GM18519 (cell line): ENCODE data around the gene RASA3.
"Not testable (repeated sequence)": the region's sequence is repeated elsewhere in the genome, so short reads cannot be mapped to it uniquely, and the experiment has no call there.

Source experiments
- ATAC-seq: cut with Tn5 transposase; IDR thresholded peaks from one replicate; pipeline ENCODE4 v1.9.1; 2021; ENCODE audit warnings: mild to moderate bottlenecking, moderate library complexity; ENCODE audit not compliant: unreplicated experiment, low FRiP score

The RASA3 gene

DNA sequence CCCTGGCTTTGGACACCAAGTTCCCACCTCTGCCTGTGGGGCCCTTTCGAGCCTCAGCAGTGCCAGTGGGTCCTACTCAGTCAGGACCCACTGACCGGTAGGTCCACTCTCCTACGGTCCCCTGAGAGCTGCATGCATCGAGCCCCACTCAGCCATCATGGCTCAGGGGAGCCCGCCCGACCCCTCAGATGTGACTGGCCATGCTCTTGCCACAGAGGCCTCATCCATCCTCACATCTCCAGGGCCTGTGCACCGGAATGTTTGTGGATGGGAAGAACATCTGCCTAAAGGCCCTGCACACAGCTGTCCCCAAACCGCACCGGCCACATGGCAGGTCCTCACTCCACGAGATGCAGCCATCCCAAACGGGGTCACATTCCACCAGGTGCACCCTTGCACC is 105.9 kb downstream of the RASA3 start:
- ATAC-seq: no peak

DNA sequence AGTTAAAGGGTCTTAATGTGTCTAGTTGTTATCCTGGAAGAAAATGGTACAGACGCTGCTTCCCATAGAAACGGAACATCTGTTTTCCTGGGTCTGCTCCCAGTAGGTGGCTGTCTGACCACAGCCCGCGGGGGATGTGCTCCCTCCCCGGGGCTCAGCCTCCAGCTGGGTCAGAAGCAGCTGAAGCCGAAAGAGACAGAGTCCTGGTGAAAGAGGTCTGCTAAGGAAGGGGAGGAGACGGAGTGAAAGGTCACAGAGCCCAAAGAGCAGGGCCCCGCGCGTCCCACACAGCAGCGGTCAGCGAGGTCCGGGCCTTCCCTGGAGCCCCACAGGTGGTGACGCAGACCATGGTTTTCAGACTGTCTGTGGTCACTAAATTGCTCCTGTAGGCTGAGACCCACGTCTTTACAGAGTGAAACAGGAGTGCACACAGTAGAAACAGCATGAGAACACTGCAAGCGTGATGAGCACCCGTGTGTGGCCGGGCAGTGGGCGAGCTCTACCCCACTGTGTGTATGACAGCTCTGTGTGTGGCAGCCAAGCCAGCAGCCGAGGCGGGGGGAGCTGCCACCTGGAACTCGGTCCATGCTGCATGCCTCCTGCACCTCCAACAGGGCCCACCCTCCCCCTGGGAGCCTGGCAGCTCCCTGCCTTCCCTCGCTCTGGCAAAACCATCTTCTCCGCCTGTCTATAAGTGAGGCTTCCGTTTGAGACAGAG is 106.5 kb downstream of the RASA3 start:
- no peak for ATAC-seq

DNA sequence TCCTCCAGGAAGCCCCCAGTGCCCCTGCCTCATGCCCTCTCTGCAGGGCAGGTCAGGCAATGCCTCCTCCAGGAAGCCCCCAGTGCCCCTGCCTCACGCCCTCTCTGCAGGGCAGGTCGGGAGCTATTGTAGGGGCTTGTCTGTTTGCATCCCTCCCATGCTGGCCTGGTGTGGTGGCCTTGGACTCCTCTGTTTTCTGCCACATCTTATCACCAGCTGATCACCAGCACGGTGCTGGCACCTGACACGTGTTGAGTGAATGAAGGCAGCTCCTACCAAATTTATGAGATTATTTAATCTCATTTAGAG is 107.1 kb downstream of the RASA3 start:
- ATAC-seq: no peak

DNA sequence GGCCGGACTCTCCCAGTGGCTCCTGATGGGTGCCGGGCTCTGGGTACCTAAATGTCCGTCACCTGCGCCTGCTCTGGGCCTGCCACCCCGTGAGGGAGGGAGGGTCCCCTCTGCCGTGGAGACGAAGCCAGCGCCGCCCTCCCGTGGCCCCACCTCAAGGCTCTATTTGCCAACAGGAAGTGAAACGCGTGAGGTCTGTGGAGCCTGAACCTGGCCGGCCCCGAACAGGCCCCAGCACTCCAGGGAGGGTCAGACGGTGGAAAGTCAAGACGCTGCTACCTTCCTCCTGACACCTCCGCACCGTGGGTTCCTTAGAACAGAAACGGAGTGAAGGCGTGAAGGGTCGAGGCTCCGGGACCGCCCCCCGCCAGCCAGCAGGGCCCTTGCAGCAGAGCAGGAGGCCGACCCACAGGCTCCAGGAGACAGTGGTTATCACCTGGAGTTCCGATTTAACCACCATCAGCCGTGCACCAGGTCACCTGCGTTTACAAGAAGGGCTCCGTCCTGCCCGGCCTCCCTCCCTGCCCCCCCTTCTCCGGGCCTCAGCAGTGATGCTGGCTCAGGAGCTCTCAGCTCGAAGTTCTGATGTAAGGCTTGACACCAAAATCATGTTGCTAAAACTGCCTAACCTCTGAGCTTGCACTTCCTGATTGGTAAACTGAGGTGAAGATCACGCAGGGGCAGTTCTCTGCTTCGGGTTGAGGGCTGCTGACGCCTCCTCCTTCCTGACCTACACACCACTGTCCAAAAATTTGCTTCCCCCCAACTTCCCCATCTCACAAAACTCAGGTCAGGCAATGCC is 107.6 kb downstream of the RASA3 start:
- ATAC-seq: no peak

DNA sequence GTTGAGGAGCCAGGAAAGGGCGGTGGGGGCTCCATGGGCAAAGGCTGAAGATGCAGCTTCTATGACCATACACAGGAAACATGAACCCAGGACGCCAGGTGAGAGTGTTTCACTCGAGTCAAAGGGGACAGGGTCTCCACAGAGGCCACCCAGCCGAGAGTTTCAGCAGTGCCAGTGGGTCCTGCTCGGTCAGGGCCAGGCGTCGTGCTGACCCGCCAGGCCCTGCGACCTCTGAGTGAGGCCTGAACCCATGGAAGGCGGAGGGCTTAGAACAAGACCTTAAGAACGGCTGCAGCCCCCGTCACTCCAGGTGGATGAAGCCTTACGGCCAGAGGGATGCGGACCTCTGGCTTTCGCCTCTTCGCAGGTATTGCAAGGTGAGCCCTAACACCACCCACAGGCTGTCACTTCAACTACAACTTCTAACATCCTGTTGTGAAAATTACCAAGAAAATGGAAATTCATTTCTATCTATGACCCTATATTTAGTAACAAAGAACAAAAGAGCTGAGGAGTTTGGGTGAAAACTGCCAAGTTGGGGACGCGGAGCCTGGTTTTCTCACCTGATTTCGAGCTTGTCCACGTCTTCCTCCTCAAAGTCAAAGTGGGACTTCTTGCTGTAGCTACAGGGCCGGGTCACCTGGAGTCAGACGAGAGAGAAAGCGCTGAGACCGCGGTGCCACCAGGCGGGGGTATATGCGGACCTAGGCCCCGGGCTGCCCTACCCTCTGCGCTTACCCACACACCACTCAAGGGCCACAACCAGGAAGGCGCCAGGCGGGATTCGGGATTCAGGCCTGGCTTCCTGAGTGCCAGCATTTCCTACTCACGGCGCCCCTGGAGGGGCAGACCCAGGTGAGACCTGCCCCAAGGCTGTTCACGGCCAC is 108.5 kb downstream of the RASA3 start:
- no peak for ATAC-seq

DNA sequence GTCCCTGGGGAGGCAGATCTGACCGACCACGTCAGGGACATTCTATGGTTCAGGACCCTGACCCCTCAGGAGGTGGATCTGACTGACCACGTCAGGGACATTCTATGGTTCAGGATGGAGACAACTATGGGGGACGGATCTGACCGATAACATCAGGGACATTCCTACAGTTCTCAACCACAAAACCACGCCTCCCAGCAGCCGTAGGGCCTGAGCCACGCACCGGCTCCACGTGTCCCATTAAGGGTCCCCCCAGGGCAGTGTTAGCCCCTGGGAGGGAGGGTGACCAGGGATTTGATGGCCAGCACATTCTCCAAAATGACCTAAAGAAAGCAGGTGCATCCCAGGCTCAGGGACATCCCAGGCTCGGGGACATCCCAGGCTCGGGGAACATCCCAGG is 109.5 kb downstream of the RASA3 start:
- ATAC-seq: no peak

DNA sequence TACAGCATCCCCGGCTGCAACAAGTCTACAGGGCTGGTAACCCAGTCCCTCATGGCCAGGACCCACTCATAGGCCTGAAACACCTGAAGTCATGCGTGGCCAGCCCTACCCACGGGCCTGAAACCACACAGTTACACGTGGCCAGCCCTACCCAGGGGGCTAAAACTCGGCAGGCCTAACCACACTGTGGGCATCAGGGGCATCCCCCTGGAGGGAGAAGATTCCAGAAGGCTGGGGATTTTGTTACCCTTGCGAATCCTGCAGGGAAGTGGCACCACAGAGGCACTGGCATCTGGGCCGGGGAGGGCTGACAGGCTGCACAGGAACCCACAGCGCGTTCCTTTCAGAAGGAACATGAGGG is 110.1 kb downstream of the RASA3 start:
- no peak for ATAC-seq

DNA sequence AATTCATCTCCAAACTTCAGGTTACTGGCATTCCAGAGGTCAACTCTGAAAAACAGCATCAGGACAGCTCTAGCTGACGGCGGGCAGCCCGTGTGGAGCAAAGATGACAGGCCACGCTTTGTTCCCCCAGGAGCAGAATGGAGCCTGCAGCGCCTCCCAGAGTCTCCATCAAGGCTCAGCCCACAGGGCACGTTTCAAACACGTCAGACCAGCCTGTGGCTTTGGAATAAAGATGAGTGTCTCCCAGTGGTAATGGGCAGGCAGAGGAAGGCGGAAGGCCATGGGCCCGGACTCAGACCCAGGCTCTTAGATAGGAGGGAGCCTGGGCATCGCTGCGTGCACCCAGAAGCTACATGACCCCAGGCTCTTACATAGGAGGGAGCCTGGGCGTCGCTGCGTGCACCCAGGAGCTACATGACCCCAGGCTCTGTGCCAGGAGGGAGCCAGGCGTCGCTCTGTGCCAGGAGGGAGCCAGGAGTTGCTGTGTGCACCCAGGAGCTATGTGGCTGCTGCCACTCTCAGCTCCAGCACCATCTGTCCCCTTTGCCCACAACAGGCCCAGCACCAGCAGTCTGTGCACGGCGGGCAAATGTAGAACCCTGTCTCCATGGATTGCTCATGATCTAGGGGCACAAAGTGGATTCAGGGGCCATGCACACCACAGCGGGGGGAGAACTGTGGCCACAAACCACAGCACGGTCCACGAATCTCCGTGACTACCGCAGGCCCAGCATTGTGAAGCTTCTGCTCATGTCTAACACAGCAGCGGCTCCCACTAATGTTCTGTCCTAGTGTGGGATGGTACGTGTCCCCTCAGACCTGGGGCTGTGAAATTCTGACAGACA is 110.7 kb downstream of the RASA3 start:
- ATAC-seq: no peak

DNA sequence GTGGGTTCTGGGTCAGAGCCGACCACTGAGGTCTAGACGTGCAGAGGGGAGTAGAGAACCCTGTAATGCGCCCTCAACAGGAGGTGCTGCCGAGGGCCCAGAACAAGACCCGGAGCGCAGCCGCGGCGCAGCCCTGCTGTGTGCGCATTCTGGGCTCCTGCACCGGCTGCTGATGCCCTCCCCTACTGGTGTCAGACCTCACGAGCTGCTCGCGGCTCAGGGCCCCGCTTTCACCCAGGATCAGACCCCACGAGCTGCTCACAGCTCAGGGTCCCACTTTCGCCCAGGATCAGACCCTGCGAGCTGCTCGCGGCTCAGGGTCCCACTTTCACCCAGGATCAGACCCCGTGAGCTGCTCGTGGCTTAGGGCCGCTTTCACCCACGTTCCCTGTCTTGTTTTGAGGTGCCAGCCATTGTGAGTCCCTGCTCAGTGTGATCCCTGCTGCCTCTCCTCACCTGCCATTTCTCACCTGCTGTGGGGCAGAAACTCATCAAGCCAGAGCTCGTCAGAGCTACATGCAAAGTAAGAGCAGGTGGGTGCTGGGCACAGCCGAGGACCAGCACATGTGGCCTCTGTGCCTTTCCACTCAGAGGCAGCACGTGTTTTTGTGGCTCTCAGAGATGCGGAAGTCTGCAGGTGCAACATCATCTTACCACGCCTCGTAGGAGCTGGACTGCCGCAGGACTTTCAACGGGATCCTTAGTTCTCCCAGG is 111.5 kb downstream of the RASA3 start:
- no peak for ATAC-seq

DNA sequence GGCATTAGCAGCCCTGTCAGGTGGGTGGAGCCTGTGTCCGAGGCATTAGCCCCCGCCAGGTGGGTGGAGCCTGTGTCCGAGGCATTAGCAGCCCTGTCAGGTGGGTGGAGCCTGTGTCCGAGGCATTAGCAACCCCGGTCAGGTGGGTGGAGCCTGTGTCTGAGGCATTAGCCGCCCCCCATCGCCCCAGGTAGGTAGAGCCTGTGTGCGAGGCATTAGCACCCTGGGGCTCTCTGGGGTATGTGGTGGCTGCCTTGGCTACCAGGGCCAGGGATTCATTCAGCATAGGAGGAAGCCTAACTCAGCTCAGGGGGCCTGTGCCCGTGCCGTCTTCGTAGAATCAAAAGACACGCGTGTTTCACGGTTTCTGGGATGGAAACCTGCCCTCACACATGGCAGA is 112.3 kb downstream of the RASA3 start:
- not testable (repeated sequence) for ATAC-seq

DNA sequence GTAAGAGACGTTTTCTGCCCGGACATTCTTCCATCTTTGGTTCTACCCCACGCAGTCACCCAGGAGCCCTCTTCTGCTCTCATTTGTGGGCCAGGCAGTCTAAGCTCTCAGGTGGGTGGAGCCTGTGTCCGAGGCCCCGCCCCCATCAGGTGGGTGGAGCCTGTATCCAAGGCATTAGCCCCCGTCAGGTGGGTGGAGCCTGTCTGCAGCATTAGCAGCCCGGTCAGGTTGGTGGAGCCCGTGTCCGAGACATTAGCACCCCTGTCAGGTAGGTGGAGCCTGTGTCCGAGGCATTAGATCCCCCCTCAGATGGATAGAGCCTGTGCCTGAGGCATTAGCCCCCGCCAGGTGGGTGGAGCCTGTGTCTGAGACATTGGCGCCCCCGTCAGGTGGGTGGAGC is 113.1 kb downstream of the RASA3 start:
- ATAC-seq: no peak

DNA sequence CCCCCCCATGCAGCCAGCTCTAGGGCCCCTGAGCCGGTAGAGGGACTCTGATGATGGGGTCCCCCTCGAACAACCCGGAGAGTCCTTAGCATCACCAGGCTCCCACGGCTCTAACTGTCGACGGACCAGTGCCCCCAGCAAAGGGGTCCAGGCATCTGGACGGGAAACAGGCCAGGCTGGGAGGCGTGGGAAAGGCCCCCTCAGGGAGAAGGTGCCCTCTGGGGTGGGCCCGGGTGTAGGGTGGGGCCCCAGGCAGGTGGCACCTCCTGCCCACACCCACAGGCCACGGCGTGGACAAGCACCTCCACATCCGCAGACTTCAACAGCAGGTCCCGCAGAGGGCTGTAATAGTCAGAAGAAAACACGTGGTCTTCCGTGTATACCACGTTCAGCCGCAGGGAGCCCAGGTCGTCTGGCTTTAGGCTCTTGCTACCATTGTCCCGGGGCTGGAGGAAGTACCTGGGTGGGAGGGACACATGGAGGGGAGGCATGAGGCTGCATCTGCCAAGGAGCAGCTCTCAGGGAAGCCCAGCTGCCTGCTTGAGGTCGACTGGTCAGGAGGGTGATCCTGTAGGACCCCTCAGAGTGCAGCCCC is 113.9 kb downstream of the RASA3 start:
- no peak for ATAC-seq

DNA sequence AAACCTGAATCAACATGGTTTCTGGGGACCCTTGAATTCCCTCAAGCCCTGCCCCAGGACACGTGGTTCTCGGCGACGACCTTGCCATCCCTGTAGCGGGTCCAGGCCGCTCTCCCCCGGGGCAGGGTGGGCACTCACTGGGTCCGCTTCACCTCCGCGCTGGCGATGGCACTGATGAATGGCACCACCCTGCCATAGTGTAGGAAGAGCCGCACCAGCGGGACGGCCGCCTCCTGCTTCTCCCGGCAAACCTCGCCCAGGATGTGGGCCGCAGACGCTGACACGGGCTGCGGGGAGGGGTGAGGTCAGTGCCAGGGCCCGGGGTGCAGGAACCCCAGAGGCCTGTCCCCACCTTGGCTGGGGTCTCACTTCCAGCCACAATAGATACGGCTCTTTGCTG is 114.5 kb downstream of the RASA3 start:
- ATAC-seq: no peak

DNA sequence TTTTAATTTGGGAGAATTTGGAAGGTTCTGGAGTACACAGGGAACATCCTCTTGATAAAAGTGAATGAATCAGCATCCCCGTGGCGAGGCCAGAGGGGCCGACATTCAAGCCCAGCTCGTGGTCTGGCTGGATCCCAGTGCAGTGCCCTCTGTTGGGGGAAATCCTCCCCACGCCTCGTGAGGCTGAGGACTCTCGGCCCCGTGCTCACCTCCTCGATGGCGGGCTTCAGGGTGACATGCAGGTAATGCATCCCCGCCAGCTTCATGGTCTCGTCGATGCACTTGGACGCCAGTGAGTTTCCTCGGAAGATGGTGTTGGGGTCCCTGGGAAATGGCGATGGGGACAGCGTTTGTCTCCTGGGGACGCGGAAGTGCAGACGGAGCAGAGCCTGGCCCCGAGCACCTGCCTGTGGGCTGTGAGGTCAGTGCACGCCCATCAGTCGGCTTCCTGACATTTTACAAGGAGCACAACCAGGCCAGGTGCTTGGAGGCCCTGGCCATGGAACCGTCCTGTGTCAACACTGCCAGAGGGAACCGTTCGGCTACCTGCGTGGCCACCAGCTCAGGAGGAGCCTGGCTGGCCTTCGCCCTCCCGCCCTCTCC is 115.3 kb downstream of the RASA3 start:
- ATAC-seq: no peak

DNA sequence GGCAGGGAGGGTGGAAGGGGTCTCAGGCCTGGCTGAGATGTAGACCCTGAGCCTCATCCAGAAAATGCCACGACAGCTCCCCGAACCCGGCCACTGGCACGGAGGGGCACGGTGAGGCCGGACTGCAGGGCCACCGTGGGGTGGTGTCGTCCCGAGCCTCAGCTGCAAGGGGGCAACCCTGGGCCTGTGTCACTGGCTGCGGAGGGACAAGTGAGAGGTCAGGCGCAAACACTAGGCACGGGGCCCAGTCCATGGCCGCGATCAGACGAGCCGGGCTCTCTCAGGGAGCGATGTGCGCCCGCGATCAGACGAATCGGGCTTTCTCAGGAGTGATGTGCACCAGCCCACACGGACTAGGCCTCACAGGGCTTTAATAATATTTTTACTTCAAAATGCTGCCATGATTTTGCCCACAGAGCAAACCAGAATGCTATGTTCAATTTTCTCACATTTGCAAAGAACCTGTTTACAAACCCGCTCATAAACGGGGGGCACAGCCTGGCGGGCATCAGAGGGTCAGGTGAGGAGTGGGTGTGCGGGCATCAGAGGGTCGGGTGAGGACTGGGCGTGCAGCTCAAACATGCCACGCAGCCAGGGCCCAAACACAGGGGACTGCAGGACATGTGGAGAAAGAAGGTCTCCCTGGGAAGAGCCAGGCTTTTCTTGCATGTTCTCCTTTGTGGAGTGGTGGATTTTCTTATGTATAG is 115.9 kb downstream of the RASA3 start:
- no peak for ATAC-seq

DNA sequence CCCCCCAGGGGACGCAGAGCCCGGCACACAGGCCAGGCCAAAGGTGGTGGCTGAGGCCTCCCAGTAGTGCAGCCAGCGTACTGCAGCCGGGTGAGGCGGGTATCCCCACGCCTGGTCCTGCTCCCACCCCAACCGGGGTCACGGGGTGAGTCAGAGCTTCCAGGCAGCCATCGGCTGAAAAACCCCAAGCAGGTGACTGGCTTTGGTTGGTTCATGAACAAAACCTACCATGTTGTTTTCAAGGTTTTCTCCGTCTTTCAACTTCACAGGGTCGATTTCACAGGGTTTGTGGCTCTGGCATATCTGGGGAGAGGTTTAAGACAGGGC is 116.5 kb downstream of the RASA3 start:
- ATAC-seq: no peak

DNA sequence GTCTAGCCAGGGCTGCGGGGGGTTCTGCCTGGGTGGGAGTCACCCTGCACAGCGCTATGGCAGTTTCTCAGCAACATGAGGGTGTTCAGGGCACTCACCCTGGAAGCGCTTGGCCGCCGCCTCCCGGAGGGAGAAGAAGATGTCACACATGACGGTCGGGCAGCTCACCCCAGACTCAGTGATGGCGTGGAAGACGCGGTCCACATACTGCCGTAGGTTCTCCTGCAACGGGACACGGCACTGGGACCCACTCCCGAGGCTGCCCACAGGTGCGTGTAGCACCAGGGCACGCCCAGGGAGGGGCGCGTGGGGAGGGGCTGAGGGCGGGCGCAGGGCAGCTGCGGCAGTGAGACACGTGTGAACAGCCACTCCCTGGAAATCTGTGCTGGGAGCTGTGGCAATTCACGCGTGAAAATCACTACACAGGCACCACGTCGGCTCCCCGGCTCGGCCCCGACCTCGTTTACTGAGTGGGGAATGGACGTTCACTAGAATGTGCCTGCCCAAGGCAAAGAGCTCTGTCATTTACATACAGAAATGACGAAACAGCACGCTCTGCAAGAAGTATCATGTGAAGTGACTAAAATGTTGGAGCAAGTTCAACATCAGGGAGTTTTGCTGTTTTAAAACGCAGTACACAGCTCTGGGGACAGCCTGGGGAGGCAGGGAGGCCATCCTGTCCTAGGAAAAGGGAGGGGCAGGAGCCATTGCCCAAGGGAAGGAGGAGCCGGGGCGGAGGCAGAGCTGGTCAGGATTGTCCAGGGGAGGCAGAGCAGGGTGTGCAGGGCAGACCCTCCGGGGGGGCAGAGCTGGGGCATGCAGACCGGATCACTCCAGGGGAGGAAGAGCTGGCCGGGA is 117.1 kb downstream of the RASA3 start:
- ATAC-seq: no peak
